Activated CD4-positive, alpha-beta T cell treated with anti-CD3 and anti-CD28 coated beads for 24 hours (primary cell): Measurements from ENCODE around the gene NRDE2.
"Not testable (repeated sequence)": the region's sequence is repeated elsewhere in the genome, so short reads cannot be mapped to it uniquely, and the experiment has no call there.

Experiments
- DNase-seq, 2 donors: peaks; one replicate each; pipeline ENCODE4 v3.0.0-alpha.2; 2020; ENCODE audit warnings: low read depth in 2 of 2

Gene NRDE2

DNA sequence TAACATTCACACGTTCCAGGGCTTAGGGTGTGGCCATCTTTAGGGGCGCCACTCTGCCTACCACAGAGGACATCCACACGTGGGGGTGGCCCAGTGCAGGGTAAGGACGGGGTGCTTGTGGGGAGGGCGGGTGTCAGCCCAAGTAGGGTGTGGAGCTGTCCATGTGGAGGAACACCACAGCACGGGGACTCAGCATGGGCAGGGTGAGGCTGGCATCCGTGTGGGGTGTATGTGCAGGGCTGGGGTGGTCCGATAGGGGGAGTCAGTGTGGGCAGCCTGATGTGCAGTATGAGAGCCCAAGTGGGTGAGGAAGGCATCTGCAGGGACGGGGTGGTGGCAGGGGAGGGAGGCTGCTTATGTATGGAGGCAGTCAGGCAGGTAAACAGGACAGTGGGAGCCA lies 57.7 kb downstream of the NRDE2 start:
- DNase-seq: no peak

DNA sequence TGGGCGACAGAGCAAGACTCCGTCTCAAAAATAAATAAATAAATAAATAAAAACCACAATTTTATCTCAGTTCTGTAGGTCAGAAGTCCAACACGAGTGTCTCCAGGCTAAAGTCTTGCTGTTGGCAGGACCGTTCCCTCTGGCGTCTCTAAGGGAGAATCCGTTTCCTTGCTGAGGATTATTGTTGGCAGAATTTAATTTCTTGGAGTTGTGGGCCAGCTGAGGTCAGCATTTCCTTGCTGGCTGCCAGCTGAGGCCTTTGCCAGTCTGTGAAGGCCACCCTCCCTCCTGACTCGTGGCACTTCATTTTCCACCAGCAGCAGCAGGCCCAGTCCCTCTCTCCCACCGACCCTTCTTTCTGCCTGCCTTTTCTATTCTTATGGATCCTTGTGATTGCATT lies 58.2 kb downstream of the NRDE2 start:
- DNase-seq: no peak

GRCh38 chr14:90272523-90272922 lies 59.2 kb downstream of the NRDE2 start:
- DNase-seq: no peak

- DNase-seq: no peak
These were observed 63.3 kb downstream of the NRDE2 start for GRCh38 chr14:90268420-90268819.

DNA sequence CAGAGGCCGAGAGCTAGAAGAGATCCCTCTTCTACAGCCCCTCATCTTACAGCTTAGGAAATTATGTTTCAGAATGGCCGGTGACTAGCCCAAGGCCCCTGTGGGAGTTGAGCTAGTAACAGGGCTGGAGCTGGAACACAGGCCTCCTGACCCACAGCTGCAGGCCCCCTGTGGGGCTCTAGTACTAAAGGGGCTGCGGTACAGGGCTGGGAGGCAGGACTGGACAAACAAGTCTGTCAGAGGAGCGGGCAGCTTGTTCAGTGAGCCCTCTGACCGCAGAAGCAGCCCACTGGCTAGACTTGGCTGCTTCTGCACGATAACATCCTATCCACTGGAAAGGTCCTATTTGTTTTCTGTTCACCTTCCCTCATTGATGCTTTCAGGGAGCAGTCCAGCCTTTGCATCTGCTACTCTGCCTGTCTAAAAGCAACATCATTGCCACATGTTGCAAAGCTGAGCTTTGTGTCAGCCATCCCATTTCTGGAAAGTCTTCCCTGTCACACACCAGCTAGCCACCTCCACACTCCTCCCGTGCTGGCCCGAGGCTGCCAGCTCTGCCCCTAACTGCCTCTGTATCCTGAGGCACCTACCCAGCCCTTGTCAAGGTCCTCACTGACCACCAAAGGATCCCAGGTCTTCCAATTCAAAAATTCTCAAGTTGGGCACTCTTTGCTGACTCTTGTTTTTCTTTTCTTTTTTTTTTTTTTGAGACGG lies 65.1 kb downstream of the NRDE2 start:
- no peak for DNase-seq

- no peak for DNase-seq
These were observed 67.8 kb downstream of the NRDE2 start for GRCh38 chr14:90263748-90264449.

- peak; percentile 74 to 80 for DNase-seq
These were observed 75.2 kb downstream of the NRDE2 start, which contains the start of gene PSMC1 for GRCh38 chr14:90256354-90257131. Gene PSMC1, plus strand, starts transcription at chr14:90256553. Its CDS starts 45 bp downstream, at chr14:90256598.

GRCh38 chr14:90255871-90256270 lies 75.9 kb downstream of the NRDE2 start:
- DNase-seq: no peak

DNA sequence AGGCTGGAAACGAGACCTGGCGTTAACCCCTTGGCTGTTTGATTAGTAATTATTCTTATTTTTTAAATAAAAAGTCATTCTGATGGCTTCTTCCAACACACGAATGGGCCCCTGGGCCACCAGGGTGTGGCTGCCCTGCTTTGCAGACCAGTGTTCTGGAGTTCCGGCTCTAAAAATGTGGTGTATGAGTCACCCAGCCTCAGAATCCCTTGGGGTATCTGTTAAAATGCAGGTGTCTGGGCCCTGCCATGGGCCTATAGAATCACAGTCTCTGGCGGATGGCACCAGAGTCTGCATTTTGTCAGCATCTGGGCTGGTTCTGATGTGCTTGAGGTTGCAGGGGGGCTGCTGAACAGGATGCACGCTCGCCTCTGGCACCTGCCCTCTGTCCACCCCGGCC lies 77.9 kb downstream of the NRDE2 start:
- DNase-seq: no peak

DNA sequence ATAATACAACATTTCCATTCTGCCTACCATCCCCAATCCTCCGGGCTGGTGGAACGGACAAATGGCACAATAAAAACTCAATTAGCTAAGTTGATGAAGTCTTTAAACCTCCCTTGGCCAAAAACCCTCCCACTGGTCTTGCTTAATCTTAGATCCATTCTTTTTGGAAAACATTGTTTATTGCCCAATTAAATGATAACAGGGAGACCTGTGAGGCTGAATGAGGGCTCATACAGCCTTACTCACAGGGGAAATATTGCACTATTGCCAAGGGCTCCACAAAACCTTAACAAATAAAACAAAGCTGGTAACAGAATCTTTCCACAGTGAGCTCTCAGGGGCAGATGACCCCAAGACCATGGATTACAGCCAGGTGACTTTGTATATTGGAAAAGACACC lies 83.1 kb downstream of the NRDE2 start:
- no peak for DNase-seq

DNA sequence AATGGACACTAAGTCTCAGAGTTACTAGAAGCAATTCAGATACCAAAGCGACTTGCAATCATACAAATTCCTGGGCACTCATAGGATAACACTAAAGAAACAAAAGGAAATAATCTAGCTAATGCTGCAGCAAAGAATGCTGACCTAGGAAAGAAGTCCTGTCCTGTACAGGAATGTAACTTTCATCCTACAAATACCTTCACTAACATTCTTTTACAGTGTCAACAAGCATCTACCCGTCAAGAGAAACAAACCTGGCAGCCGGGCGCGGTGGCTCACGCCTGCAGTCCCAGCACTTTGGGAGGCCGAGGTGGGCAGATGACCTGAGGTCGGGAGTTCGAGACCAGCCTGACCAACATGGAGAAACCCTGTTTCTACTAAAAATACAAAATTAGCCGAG lies 84.3 kb downstream of the NRDE2 start:
- DNase-seq: not testable (repeated sequence)

DNA sequence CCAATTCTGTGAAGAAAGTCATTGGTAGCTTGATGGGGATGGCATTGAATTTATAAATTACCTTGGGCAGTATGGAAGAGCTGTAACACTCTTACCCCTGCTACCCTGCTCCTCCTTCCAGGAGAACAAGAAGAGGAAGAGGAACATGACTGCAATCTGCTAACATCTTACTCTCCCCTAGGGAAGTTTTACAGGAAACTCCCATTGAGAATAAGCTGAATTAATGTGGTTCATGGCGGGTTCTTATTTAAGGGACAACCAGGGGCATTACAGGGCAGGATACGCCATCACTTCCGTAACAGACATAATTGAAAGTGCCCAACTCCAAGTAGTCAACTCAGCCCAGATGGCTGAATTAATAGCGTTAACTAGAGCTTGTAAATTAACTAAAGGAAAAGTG lies 84.8 kb downstream of the NRDE2 start:
- DNase-seq: no peak

DNA sequence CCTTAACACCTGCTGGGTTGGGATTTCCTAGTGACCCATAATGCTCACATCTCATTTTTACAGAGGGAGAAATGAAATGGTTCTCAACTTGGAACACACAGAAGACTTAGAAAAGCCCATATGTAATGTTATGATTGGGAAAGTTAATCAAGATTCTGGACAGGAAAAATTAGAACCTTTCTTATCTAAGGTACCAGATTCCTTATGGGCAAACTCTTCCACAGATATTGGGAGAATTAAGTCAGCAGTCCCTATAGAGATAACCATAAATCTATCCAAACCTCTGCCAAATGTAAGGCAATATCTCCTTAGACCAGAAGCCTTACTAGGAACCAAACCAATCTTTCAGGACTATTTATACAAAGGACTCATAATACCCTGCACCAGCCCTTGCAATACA lies 89.3 kb downstream of the NRDE2 start:
- no peak for DNase-seq

DNA sequence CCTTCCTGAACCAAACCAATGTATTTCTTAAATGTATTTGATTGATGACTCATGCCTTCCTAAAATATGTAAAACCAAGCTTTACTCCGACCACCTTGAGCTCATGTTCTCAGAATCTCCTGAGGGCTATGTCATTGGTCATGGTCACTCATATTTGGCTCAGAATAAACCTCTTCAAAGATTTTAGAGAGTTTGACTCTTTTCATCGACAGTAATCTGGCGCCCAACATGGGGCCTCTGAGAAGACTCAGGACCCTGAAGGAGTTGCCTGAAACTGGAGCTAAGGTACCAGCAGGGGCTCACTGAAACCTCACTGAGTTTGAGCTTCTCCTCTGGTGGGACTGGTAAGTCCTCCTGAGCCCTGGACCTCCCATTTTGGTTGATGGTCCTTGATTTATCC lies 92.6 kb downstream of the NRDE2 start:
- DNase-seq: no peak

- peak; percentile 48 to 75 for DNase-seq
These were observed 96.4 kb downstream of the NRDE2 start for GRCh38 chr14:90235179-90235976.

GRCh38 chr14:90229942-90230341 lies 101.8 kb downstream of the NRDE2 start:
- DNase-seq: not testable (repeated sequence)

GRCh38 chr14:90228478-90228877 lies 103.3 kb downstream of the NRDE2 start:
- no peak for DNase-seq
